ENCODE data around the gene NELL1. TPM values are rescaled to one million over a fixed set of nuclear protein-coding genes. Genes with fewer than 3 reads are reported as not detected.

NELL1 gene
- total RNA-seq (ENCODE audit: low replicate concordance): 0.15 TPM in 1 of 2 replicates, not detected in the other

DNA sequence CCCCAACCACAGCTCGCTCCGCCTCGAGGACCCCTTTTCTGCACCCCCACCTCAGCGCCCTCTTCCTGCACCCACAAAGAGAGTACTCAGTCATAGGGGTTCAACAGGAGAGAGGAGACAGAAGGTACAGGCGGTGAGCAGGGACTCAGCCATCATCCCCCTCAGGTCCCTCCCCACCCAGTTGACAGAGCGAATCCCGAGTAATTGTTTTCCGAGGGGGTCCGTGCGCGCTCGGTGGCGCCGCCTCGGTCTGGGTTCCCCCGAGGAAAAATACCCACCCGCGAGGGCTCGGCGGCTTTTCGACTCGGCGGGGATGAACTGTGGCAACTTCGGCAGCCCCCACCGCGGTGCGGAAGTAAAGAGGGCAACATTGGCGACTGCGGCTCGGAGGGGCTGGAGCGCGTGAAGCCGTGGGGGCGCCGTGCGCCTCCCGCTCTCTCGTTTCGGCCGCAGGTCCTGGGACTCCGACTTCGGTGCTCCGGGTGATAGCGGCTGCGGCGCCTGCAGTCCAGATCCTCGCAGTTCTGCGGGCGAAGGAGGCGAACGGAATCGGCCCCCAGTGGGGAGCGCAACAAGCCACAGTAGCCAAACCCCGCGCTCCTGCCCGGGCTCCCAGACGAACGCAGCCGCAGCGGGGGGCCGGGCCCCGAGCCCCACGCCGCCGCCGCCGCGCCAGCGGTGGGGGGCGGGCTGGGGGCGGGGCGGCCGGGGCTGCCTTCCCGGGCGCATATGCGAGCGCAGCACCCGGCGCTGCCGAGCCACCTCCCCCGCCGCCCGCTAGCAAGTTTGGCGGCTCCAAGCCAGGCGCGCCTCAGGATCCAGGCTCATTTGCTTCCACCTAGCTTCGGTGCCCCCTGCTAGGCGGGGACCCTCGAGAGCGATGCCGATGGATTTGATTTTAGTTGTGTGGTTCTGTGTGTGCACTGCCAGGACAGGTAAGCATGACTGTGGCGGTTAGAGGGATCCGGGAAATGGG, at the start of gene NELL1:
TSS of gene NELL1 (plus strand) at position 743 of the 976 bp plus-strand sequence.
- H3K79me2 ChIP-seq (ENCODE audit: low read depth): no peaks in the 10 kb centered on the region
- peaks cover 24% of the 10 kb centered on the region for H4K20me1 ChIP-seq (ENCODE audit: low read depth)
- H3K36me3 ChIP-seq: no peaks in the 10 kb centered on the region
- H3F3A ChIP-seq (ENCODE audit: low read depth): peaks cover 10% of the 10 kb centered on the region
- peak within 1 kb of the TSS; percentile 21 for H3K27ac Mint-ChIP-seq
- H3K27me3 ChIP-seq: peaks cover 91% of the 10 kb centered on the region
- peak within 1 kb of the TSS; percentile 94 for H3K4me2 ChIP-seq
- peaks cover 31% of the 10 kb centered on the region for H3K4me1 ChIP-seq
- H3K4me3 ChIP-seq: peak within 1 kb of the TSS; percentile 74
- TF ChIP-seq EZH2 (IDR thresholded peaks at IDR 0.05) (peak; percentile 83), EZH2phosphoT487 (IDR thresholded peaks at IDR 0.05) (peak; percentile 84)
- TF ChIP-seq, protein P1, sequence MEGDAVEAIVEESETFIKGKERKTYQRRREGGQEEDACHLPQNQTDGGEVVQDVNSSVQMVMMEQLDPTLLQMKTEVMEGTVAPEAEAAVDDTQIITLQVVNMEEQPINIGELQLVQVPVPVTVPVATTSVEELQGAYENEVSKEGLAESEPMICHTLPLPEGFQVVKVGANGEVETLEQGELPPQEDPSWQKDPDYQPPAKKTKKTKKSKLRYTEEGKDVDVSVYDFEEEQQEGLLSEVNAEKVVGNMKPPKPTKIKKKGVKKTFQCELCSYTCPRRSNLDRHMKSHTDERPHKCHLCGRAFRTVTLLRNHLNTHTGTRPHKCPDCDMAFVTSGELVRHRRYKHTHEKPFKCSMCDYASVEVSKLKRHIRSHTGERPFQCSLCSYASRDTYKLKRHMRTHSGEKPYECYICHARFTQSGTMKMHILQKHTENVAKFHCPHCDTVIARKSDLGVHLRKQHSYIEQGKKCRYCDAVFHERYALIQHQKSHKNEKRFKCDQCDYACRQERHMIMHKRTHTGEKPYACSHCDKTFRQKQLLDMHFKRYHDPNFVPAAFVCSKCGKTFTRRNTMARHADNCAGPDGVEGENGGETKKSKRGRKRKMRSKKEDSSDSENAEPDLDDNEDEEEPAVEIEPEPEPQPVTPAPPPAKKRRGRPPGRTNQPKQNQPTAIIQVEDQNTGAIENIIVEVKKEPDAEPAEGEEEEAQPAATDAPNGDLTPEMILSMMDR (IDR thresholded peaks at IDR 0.05): peak; percentile 2
- peak; percentile 75 for DNase-seq (ENCODE audit: low spot score)
- H3K9me3 ChIP-seq (ENCODE audit: low read depth): no peaks in the 10 kb centered on the region
- H2AFZ ChIP-seq (replicated peaks): peak within 1 kb of the TSS; percentile 91
- H3K9me3 Mint-ChIP-seq: peaks cover 13% of the 10 kb centered on the region
- H3K4me1 Mint-ChIP-seq: peaks cover 41% of the 10 kb centered on the region
- no peak within 1 kb of the TSS for H3K9ac ChIP-seq
- peaks cover 30% of the 10 kb centered on the region for H3K27me3 Mint-ChIP-seq (ENCODE audit: insufficient read depth, low read depth)
- H3K27ac ChIP-seq: no peak within 1 kb of the TSS
- H3K36me3 Mint-ChIP-seq: peaks cover 2% of the 10 kb centered on the region
- peak within 1 kb of the TSS; percentile 93 for H3K4me3 Mint-ChIP-seq

DNA sequence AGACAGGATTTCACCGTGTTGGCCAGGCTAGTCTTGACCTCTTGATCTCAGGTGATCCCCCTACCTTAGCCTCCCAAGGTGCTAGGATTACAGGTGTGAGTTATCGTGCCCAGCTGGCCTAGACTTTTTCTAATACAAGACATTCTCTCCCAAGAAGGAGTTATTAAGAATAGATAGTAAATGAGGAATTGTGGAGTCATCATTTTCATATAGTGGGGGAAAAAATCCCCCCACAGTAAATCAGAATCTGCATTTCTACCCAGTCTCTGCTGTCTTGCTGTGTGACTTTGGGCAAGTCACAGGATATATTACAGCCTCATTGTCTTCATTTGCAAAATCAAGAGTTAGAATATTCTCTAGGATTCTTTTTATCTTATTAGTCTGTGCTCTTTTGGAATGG, 48.4 kb upstream of the NELL1 start:
- no peak for DNase-seq (ENCODE audit: low spot score)
- no peak overlapping the region for H3K27ac Mint-ChIP-seq

DNA sequence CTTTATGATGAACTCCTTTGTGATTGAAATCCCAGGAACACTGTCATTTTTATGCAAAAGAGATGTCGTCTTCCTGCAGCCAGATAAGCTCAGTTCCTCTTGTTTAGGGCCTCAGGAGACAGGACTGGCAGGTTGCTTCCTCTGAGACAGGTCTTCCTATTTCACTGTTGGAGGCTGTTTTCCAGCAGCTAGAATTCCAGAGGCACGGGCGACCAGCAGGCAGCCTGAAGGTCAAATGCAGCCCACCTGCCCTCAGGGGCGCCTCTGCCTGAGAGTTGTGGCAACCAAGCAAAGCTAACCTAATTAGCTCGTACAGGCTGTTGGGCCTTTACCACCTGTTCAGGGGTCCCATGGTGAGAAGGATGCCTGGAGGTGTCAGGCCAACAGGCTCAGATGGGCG, 47.7 kb upstream of the NELL1 start:
- H3K27me3 ChIP-seq: no peaks in the 10 kb centered on the region
- DNase-seq (ENCODE audit: low spot score): no peak
- no peak overlapping the region for H3K27ac ChIP-seq
- no peaks in the 10 kb centered on the region for H3K79me2 ChIP-seq (ENCODE audit: low read depth)
- no peaks in the 10 kb centered on the region for H3K4me1 ChIP-seq
- no peaks in the 10 kb centered on the region for H3K9me3 Mint-ChIP-seq
- no peak overlapping the region for H3K27ac Mint-ChIP-seq
- H2AFZ ChIP-seq (replicated peaks): no peak overlapping the region
- no peak overlapping the region for H3K9ac ChIP-seq
- no peaks in the 10 kb centered on the region for H3K9me3 ChIP-seq (ENCODE audit: low read depth)
- H3K4me2 ChIP-seq: no peak overlapping the region
- no peak overlapping the region for H3K4me3 ChIP-seq
- no peaks in the 10 kb centered on the region for H3F3A ChIP-seq (ENCODE audit: low read depth)
- H3K27me3 Mint-ChIP-seq (ENCODE audit: insufficient read depth, low read depth): peaks cover 3% of the 10 kb centered on the region
- TF ChIP-seq EZH2phosphoT487 (IDR thresholded peaks at IDR 0.05): no peak
- TF ChIP-seq, protein P1 (IDR thresholded peaks at IDR 0.05): no peak
- no peak for TF ChIP-seq EZH2 (IDR thresholded peaks at IDR 0.05)
- no peaks in the 10 kb centered on the region for H3K36me3 ChIP-seq
- H4K20me1 ChIP-seq (ENCODE audit: low read depth): no peaks in the 10 kb centered on the region
- no peak overlapping the region for H3K4me3 Mint-ChIP-seq
- no peaks in the 10 kb centered on the region for H3K4me1 Mint-ChIP-seq
- H3K36me3 Mint-ChIP-seq: no peaks in the 10 kb centered on the region

More for the DNA sequence above, 48.4 kb upstream of the NELL1 start:
- Mint-ChIP-seq H3K9me3 (no peaks in the 10 kb centered on the region), H3K4me1 (no peaks in the 10 kb centered on the region), H3K4me3 (no peak overlapping the region), H3K36me3 (no peaks in the 10 kb centered on the region), H3K27me3 (ENCODE audit: insufficient read depth, low read depth) (peaks cover 3% of the 10 kb centered on the region)
- Histone ChIP-seq H3F3A (ENCODE audit: low read depth) (no peaks in the 10 kb centered on the region), H3K4me2 (no peak overlapping the region), H3K27me3 (no peaks in the 10 kb centered on the region), H3K4me3 (no peak overlapping the region), H2AFZ (replicated peaks) (no peak overlapping the region), H3K9me3 (ENCODE audit: low read depth) (no peaks in the 10 kb centered on the region), H3K9ac (no peak overlapping the region), H3K4me1 (no peaks in the 10 kb centered on the region), H3K27ac (no peak overlapping the region), H3K36me3 (no peaks in the 10 kb centered on the region), H4K20me1 (ENCODE audit: low read depth) (no peaks in the 10 kb centered on the region), H3K79me2 (ENCODE audit: low read depth) (no peaks in the 10 kb centered on the region)
- TF ChIP-seq, protein P1 (IDR thresholded peaks at IDR 0.05): no peak
- no peak for TF ChIP-seq EZH2phosphoT487 (IDR thresholded peaks at IDR 0.05)
- no peak for TF ChIP-seq EZH2 (IDR thresholded peaks at IDR 0.05)

Data from neural progenitor cell (in vitro differentiated cells).